ENCODE measurements around the gene ATP9A.

GRCh38 chr20:51583073-51583472 is 185.1 kb downstream of the ATP9A start:
- TF ChIP-seq POLR2A (IDR thresholded peaks at IDR 0.05; ENCODE audit: low read depth, low read length) = no peak
- TF ChIP-seq, protein P1, sequence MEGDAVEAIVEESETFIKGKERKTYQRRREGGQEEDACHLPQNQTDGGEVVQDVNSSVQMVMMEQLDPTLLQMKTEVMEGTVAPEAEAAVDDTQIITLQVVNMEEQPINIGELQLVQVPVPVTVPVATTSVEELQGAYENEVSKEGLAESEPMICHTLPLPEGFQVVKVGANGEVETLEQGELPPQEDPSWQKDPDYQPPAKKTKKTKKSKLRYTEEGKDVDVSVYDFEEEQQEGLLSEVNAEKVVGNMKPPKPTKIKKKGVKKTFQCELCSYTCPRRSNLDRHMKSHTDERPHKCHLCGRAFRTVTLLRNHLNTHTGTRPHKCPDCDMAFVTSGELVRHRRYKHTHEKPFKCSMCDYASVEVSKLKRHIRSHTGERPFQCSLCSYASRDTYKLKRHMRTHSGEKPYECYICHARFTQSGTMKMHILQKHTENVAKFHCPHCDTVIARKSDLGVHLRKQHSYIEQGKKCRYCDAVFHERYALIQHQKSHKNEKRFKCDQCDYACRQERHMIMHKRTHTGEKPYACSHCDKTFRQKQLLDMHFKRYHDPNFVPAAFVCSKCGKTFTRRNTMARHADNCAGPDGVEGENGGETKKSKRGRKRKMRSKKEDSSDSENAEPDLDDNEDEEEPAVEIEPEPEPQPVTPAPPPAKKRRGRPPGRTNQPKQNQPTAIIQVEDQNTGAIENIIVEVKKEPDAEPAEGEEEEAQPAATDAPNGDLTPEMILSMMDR (IDR thresholded peaks at IDR 0.05; ENCODE audit: extremely low read depth in 1 of 2, insufficient read depth in 1 of 2, low read depth in 1 of 2, low read length in 2 of 2) = no peak
- no peak for TF ChIP-seq EZH2 (IDR thresholded peaks at IDR 0.05; ENCODE audit: borderline replicate concordance, low read depth, low read length, severe bottlenecking)
- no peak for TF ChIP-seq POLR2AphosphoS5 (IDR thresholded peaks at IDR 0.05; ENCODE audit: insufficient read depth, low read depth, low read length)
- TF ChIP-seq, protein P2, sequence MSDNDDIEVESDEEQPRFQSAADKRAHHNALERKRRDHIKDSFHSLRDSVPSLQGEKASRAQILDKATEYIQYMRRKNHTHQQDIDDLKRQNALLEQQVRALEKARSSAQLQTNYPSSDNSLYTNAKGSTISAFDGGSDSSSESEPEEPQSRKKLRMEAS (IDR thresholded peaks at IDR 0.05; ENCODE audit: insufficient read depth, insufficient read length) = no peak
- TF ChIP-seq GATA2 (IDR thresholded peaks at IDR 0.05; ENCODE audit: insufficient read depth, insufficient read length, low read depth, low read length) = no peak
